ENCODE results near the gene CDCA7.

CDCA7 gene

GRCh38 chr2:173350383-173350782 lies 4.3 kb upstream of the CDCA7 start:
- Histone ChIP-seq H3K9me3 (ENCODE audit: insufficient read depth, low read length) (peaks cover 24% of the 10 kb centered on the region), H3K4me3 (ENCODE audit: insufficient read length, low read depth) (no peak overlapping the region), H3K27me3 (ENCODE audit: insufficient read depth, insufficient read length) (no peaks in the 10 kb centered on the region), H3K9ac (ENCODE audit: insufficient read length, low read depth) (no peak overlapping the region), H3K4me1 (ENCODE audit: insufficient read depth, insufficient read length) (no peaks in the 10 kb centered on the region), H3K36me3 (ENCODE audit: insufficient read depth, insufficient read length, low read length) (no peaks in the 10 kb centered on the region)
- TF ChIP-seq SUZ12 (IDR thresholded peaks at IDR 0.05; ENCODE audit: extremely low read depth, insufficient read depth, insufficient read length): no peak
- TF ChIP-seq YY1 (IDR thresholded peaks at IDR 0.05; ENCODE audit: insufficient read depth, insufficient read length): no peak
- no peak for TF ChIP-seq ZNF274 (IDR thresholded peaks at IDR 0.05; ENCODE audit: low read depth, low read length)
- DNase-seq (ENCODE audit: low read depth, low spot score): no peak

GRCh38 chr2:173351879-173352278 lies 2.8 kb upstream of the CDCA7 start:
- Histone ChIP-seq H3K4me1 (ENCODE audit: insufficient read depth, insufficient read length) (no peaks in the 10 kb centered on the region), H3K9ac (ENCODE audit: insufficient read length, low read depth) (no peak overlapping the region), H3K4me3 (ENCODE audit: insufficient read length, low read depth) (no peak overlapping the region), H3K36me3 (ENCODE audit: insufficient read depth, insufficient read length, low read length) (peaks cover 12% of the 10 kb centered on the region), H3K27me3 (ENCODE audit: insufficient read depth, insufficient read length) (no peaks in the 10 kb centered on the region), H3K9me3 (ENCODE audit: insufficient read depth, low read length) (peaks cover 9% of the 10 kb centered on the region)
- no peak for TF ChIP-seq YY1 (IDR thresholded peaks at IDR 0.05; ENCODE audit: insufficient read depth, insufficient read length)
- no peak for TF ChIP-seq ZNF274 (IDR thresholded peaks at IDR 0.05; ENCODE audit: low read depth, low read length)
- no peak for TF ChIP-seq SUZ12 (IDR thresholded peaks at IDR 0.05; ENCODE audit: extremely low read depth, insufficient read depth, insufficient read length)
- DNase-seq (ENCODE audit: low read depth, low spot score): no peak

GRCh38 chr2:173353556-173353955 lies 1.1 kb upstream of the CDCA7 start:
- no peak for DNase-seq (ENCODE audit: low read depth, low spot score)
- Histone ChIP-seq H3K4me3 (ENCODE audit: insufficient read length, low read depth) (no peak overlapping the region), H3K27me3 (ENCODE audit: insufficient read depth, insufficient read length) (no peaks in the 10 kb centered on the region), H3K9ac (ENCODE audit: insufficient read length, low read depth) (peak overlapping the region; percentile 98), H3K4me1 (ENCODE audit: insufficient read depth, insufficient read length) (no peaks in the 10 kb centered on the region), H3K9me3 (ENCODE audit: insufficient read depth, low read length) (no peaks in the 10 kb centered on the region), H3K36me3 (ENCODE audit: insufficient read depth, insufficient read length, low read length) (peaks cover 21% of the 10 kb centered on the region)
- TF ChIP-seq SUZ12 (IDR thresholded peaks at IDR 0.05; ENCODE audit: extremely low read depth, insufficient read depth, insufficient read length) (no peak), YY1 (IDR thresholded peaks at IDR 0.05; ENCODE audit: insufficient read depth, insufficient read length) (no peak), ZNF274 (IDR thresholded peaks at IDR 0.05; ENCODE audit: low read depth, low read length) (no peak)

GRCh38 chr2:173354073-173354581 lies 545 bp upstream of the CDCA7 start:
- Histone ChIP-seq H3K4me1 (ENCODE audit: insufficient read depth, insufficient read length) (no peaks in the 10 kb centered on the region), H3K9ac (ENCODE audit: insufficient read length, low read depth) (peak overlapping the region; percentile 98)
- DNase-seq (ENCODE audit: low read depth, low spot score): no peak

GRCh38 chr2:173355132-173355865 lies 627 bp downstream of the CDCA7 start:
- peak overlapping the region; percentile 98 for H3K9ac ChIP-seq (ENCODE audit: insufficient read length, low read depth)
- DNase-seq (ENCODE audit: low read depth, low spot score): peak; percentile 42
- H3K4me3 ChIP-seq (ENCODE audit: insufficient read length, low read depth): peak overlapping the region; percentile 96
- no peaks in the 10 kb centered on the region for H3K4me1 ChIP-seq (ENCODE audit: insufficient read depth, insufficient read length)
- TF ChIP-seq ZNF274 (IDR thresholded peaks at IDR 0.05; ENCODE audit: low read depth, low read length) (no peak), YY1 (IDR thresholded peaks at IDR 0.05; ENCODE audit: insufficient read depth, insufficient read length) (no peak), SUZ12 (IDR thresholded peaks at IDR 0.05; ENCODE audit: extremely low read depth, insufficient read depth, insufficient read length) (no peak)
- peaks cover 36% of the 10 kb centered on the region for H3K36me3 ChIP-seq (ENCODE audit: insufficient read depth, insufficient read length, low read length)
- H3K27me3 ChIP-seq (ENCODE audit: insufficient read depth, insufficient read length): no peaks in the 10 kb centered on the region
- no peaks in the 10 kb centered on the region for H3K9me3 ChIP-seq (ENCODE audit: insufficient read depth, low read length)

More at GRCh38 chr2:173354073-173354581, 545 bp upstream of the CDCA7 start:
- Histone ChIP-seq H3K36me3 (ENCODE audit: insufficient read depth, insufficient read length, low read length) (peaks cover 26% of the 10 kb centered on the region), H3K9me3 (ENCODE audit: insufficient read depth, low read length) (no peaks in the 10 kb centered on the region), H3K4me3 (ENCODE audit: insufficient read length, low read depth) (peak overlapping the region; percentile 96), H3K27me3 (ENCODE audit: insufficient read depth, insufficient read length) (no peaks in the 10 kb centered on the region)
- TF ChIP-seq YY1 (IDR thresholded peaks at IDR 0.05; ENCODE audit: insufficient read depth, insufficient read length) (no peak), SUZ12 (IDR thresholded peaks at IDR 0.05; ENCODE audit: extremely low read depth, insufficient read depth, insufficient read length) (no peak), ZNF274 (IDR thresholded peaks at IDR 0.05; ENCODE audit: low read depth, low read length) (no peak)

GRCh38 chr2:173355866-173356508 lies 1.3 kb downstream of the CDCA7 start:
- Histone ChIP-seq H3K36me3 (ENCODE audit: insufficient read depth, insufficient read length, low read length) (peaks cover 43% of the 10 kb centered on the region), H3K27me3 (ENCODE audit: insufficient read depth, insufficient read length) (no peaks in the 10 kb centered on the region), H3K9me3 (ENCODE audit: insufficient read depth, low read length) (no peaks in the 10 kb centered on the region), H3K4me1 (ENCODE audit: insufficient read depth, insufficient read length) (no peaks in the 10 kb centered on the region), H3K9ac (ENCODE audit: insufficient read length, low read depth) (peak overlapping the region; percentile 98), H3K4me3 (ENCODE audit: insufficient read length, low read depth) (peak overlapping the region; percentile 96)
- peak; percentile 15 for DNase-seq (ENCODE audit: low read depth, low spot score)
- TF ChIP-seq YY1 (IDR thresholded peaks at IDR 0.05; ENCODE audit: insufficient read depth, insufficient read length) (no peak), ZNF274 (IDR thresholded peaks at IDR 0.05; ENCODE audit: low read depth, low read length) (no peak), SUZ12 (IDR thresholded peaks at IDR 0.05; ENCODE audit: extremely low read depth, insufficient read depth, insufficient read length) (no peak)

GRCh38 chr2:173357346-173357745 lies 2.7 kb downstream of the CDCA7 start:
- no peak overlapping the region for H3K9ac ChIP-seq (ENCODE audit: insufficient read length, low read depth)
- H3K4me3 ChIP-seq (ENCODE audit: insufficient read length, low read depth): no peak overlapping the region
- H3K36me3 ChIP-seq (ENCODE audit: insufficient read depth, insufficient read length, low read length): peaks cover 51% of the 10 kb centered on the region
- no peak for DNase-seq (ENCODE audit: low read depth, low spot score)
- H3K4me1 ChIP-seq (ENCODE audit: insufficient read depth, insufficient read length): no peaks in the 10 kb centered on the region
- no peaks in the 10 kb centered on the region for H3K9me3 ChIP-seq (ENCODE audit: insufficient read depth, low read length)
- TF ChIP-seq SUZ12 (IDR thresholded peaks at IDR 0.05; ENCODE audit: extremely low read depth, insufficient read depth, insufficient read length) (no peak), YY1 (IDR thresholded peaks at IDR 0.05; ENCODE audit: insufficient read depth, insufficient read length) (no peak), ZNF274 (IDR thresholded peaks at IDR 0.05; ENCODE audit: low read depth, low read length) (no peak)
- H3K27me3 ChIP-seq (ENCODE audit: insufficient read depth, insufficient read length): no peaks in the 10 kb centered on the region

All from NT2/D1 (cell line).